ENCODE results near the gene GABRB1.

Gene GABRB1

DNA sequence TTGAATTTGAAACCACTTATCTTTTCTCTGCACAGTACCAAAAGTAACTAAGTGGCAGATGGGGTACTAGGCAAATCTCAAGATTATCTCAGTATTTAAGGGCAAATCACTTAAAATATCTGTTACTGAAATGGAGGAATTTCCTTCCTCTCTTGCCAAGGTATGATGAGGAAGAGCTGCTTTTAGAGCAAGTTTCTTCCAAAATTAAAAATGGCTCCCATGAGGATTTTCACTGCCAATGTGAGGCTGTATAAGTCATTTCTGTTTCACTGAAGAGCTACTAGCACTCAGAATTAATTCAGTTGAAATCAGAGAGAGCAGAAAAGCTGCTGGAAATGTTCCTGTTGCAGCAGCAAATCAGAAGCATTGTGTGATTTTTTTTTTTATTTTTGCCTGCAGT lies 43.4 kb downstream of the GABRB1 start:
- Histone ChIP-seq H3K36me3 (replicated peaks; ENCODE audit: low read depth, low read length) (no peaks in the 10 kb centered on the region), H3K27me3 (ENCODE audit: low read depth, low read length) (no peaks in the 10 kb centered on the region), H3K4me2 (ENCODE audit: low read length) (no peak overlapping the region), H3K4me3 (ENCODE audit: low read length) (no peak overlapping the region), H4K20me1 (ENCODE audit: insufficient read depth, low read length) (no peaks in the 10 kb centered on the region), H3K79me2 (ENCODE audit: low read length) (no peaks in the 10 kb centered on the region), H3K9ac (ENCODE audit: low read length) (no peak overlapping the region), H3K27ac (ENCODE audit: low read length) (no peak overlapping the region), H3K9me3 (ENCODE audit: insufficient read depth, low read length) (no peaks in the 10 kb centered on the region), H3K4me1 (ENCODE audit: low read length) (no peaks in the 10 kb centered on the region), H2AFZ (ENCODE audit: low read depth, low read length) (no peak overlapping the region)
- TF ChIP-seq, protein P1, sequence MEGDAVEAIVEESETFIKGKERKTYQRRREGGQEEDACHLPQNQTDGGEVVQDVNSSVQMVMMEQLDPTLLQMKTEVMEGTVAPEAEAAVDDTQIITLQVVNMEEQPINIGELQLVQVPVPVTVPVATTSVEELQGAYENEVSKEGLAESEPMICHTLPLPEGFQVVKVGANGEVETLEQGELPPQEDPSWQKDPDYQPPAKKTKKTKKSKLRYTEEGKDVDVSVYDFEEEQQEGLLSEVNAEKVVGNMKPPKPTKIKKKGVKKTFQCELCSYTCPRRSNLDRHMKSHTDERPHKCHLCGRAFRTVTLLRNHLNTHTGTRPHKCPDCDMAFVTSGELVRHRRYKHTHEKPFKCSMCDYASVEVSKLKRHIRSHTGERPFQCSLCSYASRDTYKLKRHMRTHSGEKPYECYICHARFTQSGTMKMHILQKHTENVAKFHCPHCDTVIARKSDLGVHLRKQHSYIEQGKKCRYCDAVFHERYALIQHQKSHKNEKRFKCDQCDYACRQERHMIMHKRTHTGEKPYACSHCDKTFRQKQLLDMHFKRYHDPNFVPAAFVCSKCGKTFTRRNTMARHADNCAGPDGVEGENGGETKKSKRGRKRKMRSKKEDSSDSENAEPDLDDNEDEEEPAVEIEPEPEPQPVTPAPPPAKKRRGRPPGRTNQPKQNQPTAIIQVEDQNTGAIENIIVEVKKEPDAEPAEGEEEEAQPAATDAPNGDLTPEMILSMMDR (IDR thresholded peaks at IDR 0.05; ENCODE audit: low read depth, low read length) = no peak
- TF ChIP-seq EZH2phosphoT487 (IDR thresholded peaks at IDR 0.05; ENCODE audit: low read depth) = no peak

DNA sequence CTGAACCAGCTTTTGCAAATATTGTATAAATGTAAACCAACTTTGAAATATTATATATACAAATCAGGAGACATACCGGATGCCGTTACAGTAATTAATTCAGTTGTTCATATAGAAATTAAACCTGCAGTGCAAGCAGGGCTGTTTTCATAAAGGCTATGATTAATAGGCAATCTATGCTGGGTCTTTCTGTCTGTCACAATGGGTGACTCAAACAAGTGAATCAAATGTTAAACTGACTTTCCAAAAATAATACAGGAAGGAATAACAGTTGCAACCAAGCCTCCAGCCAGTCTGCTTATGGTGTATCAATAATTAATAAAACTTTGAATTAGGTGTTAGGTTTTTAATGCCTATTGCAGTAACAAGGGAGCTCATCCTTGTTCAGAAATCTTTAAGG lies 43.9 kb downstream of the GABRB1 start:
- Histone ChIP-seq H3K27me3 (ENCODE audit: low read depth, low read length) (no peaks in the 10 kb centered on the region), H3K4me3 (ENCODE audit: low read length) (no peak overlapping the region), H3K36me3 (replicated peaks; ENCODE audit: low read depth, low read length) (no peaks in the 10 kb centered on the region), H3K27ac (ENCODE audit: low read length) (no peak overlapping the region), H3K79me2 (ENCODE audit: low read length) (no peaks in the 10 kb centered on the region), H3K9me3 (ENCODE audit: insufficient read depth, low read length) (no peaks in the 10 kb centered on the region), H2AFZ (ENCODE audit: low read depth, low read length) (no peak overlapping the region), H4K20me1 (ENCODE audit: insufficient read depth, low read length) (no peaks in the 10 kb centered on the region), H3K4me2 (ENCODE audit: low read length) (no peak overlapping the region), H3K4me1 (ENCODE audit: low read length) (no peaks in the 10 kb centered on the region), H3K9ac (ENCODE audit: low read length) (no peak overlapping the region)
- TF ChIP-seq, protein P1 (IDR thresholded peaks at IDR 0.05; ENCODE audit: low read depth, low read length) = no peak
- no peak for TF ChIP-seq EZH2phosphoT487 (IDR thresholded peaks at IDR 0.05; ENCODE audit: low read depth)

DNA sequence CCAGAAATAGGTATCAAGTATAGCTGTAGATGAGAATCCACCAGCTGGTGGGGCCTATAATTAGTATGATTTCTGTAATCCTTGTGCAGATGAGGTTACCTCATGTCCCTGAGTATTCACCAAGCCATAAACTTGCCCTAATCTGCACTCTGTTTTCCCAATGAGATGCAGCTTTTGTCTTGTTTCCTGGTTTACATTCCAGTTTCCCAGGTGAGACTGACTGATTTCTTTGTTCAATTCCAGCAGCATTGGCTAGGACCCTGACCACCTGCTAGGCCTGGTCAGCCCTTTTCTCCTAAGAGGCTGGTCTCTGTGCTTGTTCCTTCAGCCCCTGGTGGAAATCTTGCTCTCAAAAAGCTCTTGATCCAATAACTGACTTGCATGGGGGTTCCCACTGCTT lies 44.6 kb downstream of the GABRB1 start:
- H3K27me3 ChIP-seq (ENCODE audit: low read depth, low read length) = no peaks in the 10 kb centered on the region
- no peak overlapping the region for H3K4me2 ChIP-seq (ENCODE audit: low read length)
- H3K4me3 ChIP-seq (ENCODE audit: low read length) = no peak overlapping the region
- H3K36me3 ChIP-seq (replicated peaks; ENCODE audit: low read depth, low read length) = no peaks in the 10 kb centered on the region
- no peaks in the 10 kb centered on the region for H3K9me3 ChIP-seq (ENCODE audit: insufficient read depth, low read length)
- H3K27ac ChIP-seq (ENCODE audit: low read length) = no peak overlapping the region
- no peak overlapping the region for H2AFZ ChIP-seq (ENCODE audit: low read depth, low read length)
- no peaks in the 10 kb centered on the region for H4K20me1 ChIP-seq (ENCODE audit: insufficient read depth, low read length)
- TF ChIP-seq, protein P1 (IDR thresholded peaks at IDR 0.05; ENCODE audit: low read depth, low read length) = no peak
- TF ChIP-seq EZH2phosphoT487 (IDR thresholded peaks at IDR 0.05; ENCODE audit: low read depth) = no peak
- H3K79me2 ChIP-seq (ENCODE audit: low read length) = no peaks in the 10 kb centered on the region
- no peak overlapping the region for H3K9ac ChIP-seq (ENCODE audit: low read length)
- no peaks in the 10 kb centered on the region for H3K4me1 ChIP-seq (ENCODE audit: low read length)

DNA sequence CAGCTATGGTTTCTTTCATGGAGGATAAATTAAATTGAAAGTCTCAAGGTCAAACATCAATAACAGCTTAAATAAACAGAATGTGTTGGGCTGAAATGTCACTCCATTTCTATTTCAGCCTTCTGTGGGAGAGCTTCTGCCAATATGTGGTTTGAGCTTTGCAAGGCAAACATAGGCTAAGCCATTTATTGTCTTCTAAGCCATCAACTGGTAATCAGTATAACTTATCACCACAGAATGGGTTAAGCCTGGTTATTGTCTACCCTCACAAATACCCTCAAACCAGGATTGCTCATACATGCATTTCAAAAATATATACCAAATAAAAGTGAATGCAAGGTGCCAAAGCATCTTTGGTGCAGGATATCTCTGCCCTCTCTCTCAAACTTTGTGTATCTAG lies 52.7 kb downstream of the GABRB1 start:
- Histone ChIP-seq H3K79me2 (ENCODE audit: low read length) (no peaks in the 10 kb centered on the region), H3K4me2 (ENCODE audit: low read length) (peak overlapping the region; percentile 25; the same call in 1 of the 2 replicates), H3K36me3 (replicated peaks; ENCODE audit: low read depth, low read length) (no peaks in the 10 kb centered on the region), H3K27ac (ENCODE audit: low read length) (peak overlapping the region; percentile 66), H4K20me1 (ENCODE audit: insufficient read depth, low read length) (no peaks in the 10 kb centered on the region), H3K9ac (ENCODE audit: low read length) (no peak overlapping the region), H3K4me3 (ENCODE audit: low read length) (no peak overlapping the region), H3K9me3 (ENCODE audit: insufficient read depth, low read length) (no peaks in the 10 kb centered on the region), H2AFZ (ENCODE audit: low read depth, low read length) (0 out of 2 replicates have a peak overlapping the region, but pooled peaks have one; percentile 15), H3K27me3 (ENCODE audit: low read depth, low read length) (no peaks in the 10 kb centered on the region), H3K4me1 (ENCODE audit: low read length) (peaks cover 44% of the 10 kb centered on the region)
- no peak for TF ChIP-seq EZH2phosphoT487 (IDR thresholded peaks at IDR 0.05; ENCODE audit: low read depth)
- TF ChIP-seq, protein P1 (IDR thresholded peaks at IDR 0.05; ENCODE audit: low read depth, low read length) = no peak
